Natural killer cell (primary cell): ENCODE measurements around the gene KCTD4. TPM values are rescaled to one million over a fixed set of nuclear protein-coding genes. Genes with fewer than 3 reads are reported as not detected.

Experiments used
- ATAC-seq, 3 donors: fragments of 150-1000 bp in 2 of 3; fragments of 200-7000 bp in 1 of 3; cut with Tn5 transposase; 1 replicate in 1 of 3; 2 replicates in 2 of 3; pipeline ENCODE4 v1.10.0; 2021; ENCODE audit warnings: mild to moderate bottlenecking in 2 of 3, moderate library complexity in 2 of 3
- DNase-seq, 2 donors: peaks; one replicate each; pipeline versions ENCODE4 v3.0.0 to v3.0.0-alpha.2; 2013 to 2021; ENCODE audit warnings: mixed read lengths in 1 of 2
- H3K27ac ChIP-seq: one replicate; pipeline ENCODE4 v1.5.1; 2013; ENCODE audit warnings: mild to moderate bottlenecking, low read length
- H3K27me3 ChIP-seq: one replicate; pipeline ENCODE4 v1.6.1; 2013; ENCODE audit warnings: low read length; ENCODE audit not compliant: control insufficient read depth, insufficient read depth
- H3K36me3 ChIP-seq: one replicate; pipeline ENCODE4 v1.6.1; 2013; ENCODE audit warnings: low read length; ENCODE audit not compliant: control insufficient read depth, insufficient read depth
- H3K4me1 ChIP-seq: one replicate; pipeline ENCODE4 v1.6.1; 2013; ENCODE audit warnings: low read length; ENCODE audit not compliant: control insufficient read depth, insufficient read depth
- H3K4me3 ChIP-seq: one replicate; pipeline ENCODE4 v1.5.1; 2013; ENCODE audit warnings: low read length
- H3K9me3 ChIP-seq: one replicate; pipeline ENCODE4 v1.6.1; 2013; ENCODE audit warnings: low read length; ENCODE audit not compliant: control insufficient read depth, insufficient read depth
- H3K27ac Mint-ChIP-seq, 2 donors: one replicate each; pipeline ENCODE4 v1.8.0; 2022; ENCODE audit warnings: mild to moderate bottlenecking in 2 of 2, mixed read lengths in 2 of 2, moderate library complexity in 1 of 2
- H3K27me3 Mint-ChIP-seq, 2 donors: one replicate each; pipeline ENCODE4 v1.8.0; 2022; ENCODE audit warnings: low read depth in 2 of 2, mixed read lengths in 2 of 2
- H3K36me3 Mint-ChIP-seq: one replicate; pipeline ENCODE4 v1.8.0; 2022; ENCODE audit warnings: mixed read lengths
- H3K4me1 Mint-ChIP-seq, 2 donors: one replicate each; pipeline ENCODE4 v1.8.0; 2022; ENCODE audit warnings: mixed read lengths in 2 of 2
- H3K4me3 Mint-ChIP-seq: one replicate; pipeline ENCODE4 v1.8.0; 2022; ENCODE audit warnings: mild to moderate bottlenecking, moderate library complexity, mixed read lengths
- H3K9me3 Mint-ChIP-seq, 2 donors: one replicate each; pipeline ENCODE4 v1.8.0; 2022; ENCODE audit warnings: mixed read lengths in 2 of 2
- WGBS: methylation state at CpG from one replicate; pipeline ENCODE4 v1.1.7; 2013; ENCODE audit warnings: missing lambda C conversion rate; ENCODE audit not compliant: insufficient coverage; 5-methylcytosine and 5-hydroxymethylcytosine counted together
- intact Hi-C: fragments of 100-400 bp; cut with micrococcal nuclease; formaldehyde crosslinking; loops from one replicate; pipeline ENCODE4 v1.14.2; 2022
- total RNA-seq, 4 donors: library from RNA; stranded (reverse); fragments of 120-200 nt in 1 of 4; gene quantifications; one replicate each; pipeline versions ENCODE4 v1.2.3 to v1.2.4, GENCODE V29; 2013 to 2022
- TF ChIP-seq, protein P1 (sequence below): fragments of 200-600 bp; IDR thresholded peaks from one replicate; pipeline ENCODE4 v1.8.0; 2022; ENCODE audit warnings: antibody characterized with exemption

The KCTD4 gene
- total RNA-seq, 3 donors from 2014 or later (not counting 1 experiment from before 2014, with no cell fraction given), result not detected

- Histone ChIP-seq H3K4me3 (no peak overlapping the region), H3K9me3 (no peaks in the 10 kb centered on the region), H3K36me3 (no peaks in the 10 kb centered on the region), H3K27me3 (no peaks in the 10 kb centered on the region), H3K27ac (no peak overlapping the region), H3K4me1 (peaks cover 12% of the 10 kb centered on the region)
- no peaks in the 10 kb centered on the region for H3K27me3 Mint-ChIP-seq
- no peak overlapping the region for H3K27ac Mint-ChIP-seq
- H3K9me3 Mint-ChIP-seq, result no peaks in the 10 kb centered on the region
- intact Hi-C loops, result no loop called here
- no peaks in the 10 kb centered on the region for H3K36me3 Mint-ChIP-seq
- 88% methylated on average over 1 of the region's 3 CpGs for WGBS
- ATAC-seq (no peak), DNase-seq (no peak)
- no peak overlapping the region for H3K4me3 Mint-ChIP-seq
- peaks cover 43 to 44% of the 10 kb centered on the region in 2 donors for H3K4me1 Mint-ChIP-seq
- TF ChIP-seq, protein P1, sequence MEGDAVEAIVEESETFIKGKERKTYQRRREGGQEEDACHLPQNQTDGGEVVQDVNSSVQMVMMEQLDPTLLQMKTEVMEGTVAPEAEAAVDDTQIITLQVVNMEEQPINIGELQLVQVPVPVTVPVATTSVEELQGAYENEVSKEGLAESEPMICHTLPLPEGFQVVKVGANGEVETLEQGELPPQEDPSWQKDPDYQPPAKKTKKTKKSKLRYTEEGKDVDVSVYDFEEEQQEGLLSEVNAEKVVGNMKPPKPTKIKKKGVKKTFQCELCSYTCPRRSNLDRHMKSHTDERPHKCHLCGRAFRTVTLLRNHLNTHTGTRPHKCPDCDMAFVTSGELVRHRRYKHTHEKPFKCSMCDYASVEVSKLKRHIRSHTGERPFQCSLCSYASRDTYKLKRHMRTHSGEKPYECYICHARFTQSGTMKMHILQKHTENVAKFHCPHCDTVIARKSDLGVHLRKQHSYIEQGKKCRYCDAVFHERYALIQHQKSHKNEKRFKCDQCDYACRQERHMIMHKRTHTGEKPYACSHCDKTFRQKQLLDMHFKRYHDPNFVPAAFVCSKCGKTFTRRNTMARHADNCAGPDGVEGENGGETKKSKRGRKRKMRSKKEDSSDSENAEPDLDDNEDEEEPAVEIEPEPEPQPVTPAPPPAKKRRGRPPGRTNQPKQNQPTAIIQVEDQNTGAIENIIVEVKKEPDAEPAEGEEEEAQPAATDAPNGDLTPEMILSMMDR, result no peak
These were observed 20.5 kb downstream of the KCTD4 start for GRCh38 chr13:45180303-45180702.

DNA sequence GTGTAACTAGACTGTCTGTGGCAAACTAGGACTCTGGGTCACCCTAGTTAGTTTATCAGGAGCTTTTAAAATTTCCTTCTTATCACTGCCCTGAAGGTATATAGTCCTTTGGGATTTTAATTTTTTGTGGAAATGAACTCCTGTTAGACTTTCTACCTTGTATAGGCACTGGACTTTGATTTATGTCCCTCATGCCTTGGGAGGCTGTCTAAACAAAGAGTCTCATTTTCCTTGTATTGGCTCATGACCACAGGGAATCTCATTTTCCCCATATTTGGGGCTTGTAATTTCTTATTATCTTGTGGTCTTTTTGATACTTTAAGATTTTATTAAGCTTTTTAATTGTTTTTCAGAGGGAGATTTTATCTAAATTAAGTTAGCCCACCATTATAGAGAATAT, 21.4 kb downstream of the KCTD4 start:
- DNase-seq (no peak), ATAC-seq (no peak)
- no peaks in the 10 kb centered on the region for H3K27me3 Mint-ChIP-seq
- no peaks in the 10 kb centered on the region for H3K9me3 Mint-ChIP-seq
- Histone ChIP-seq H3K4me3 (no peak overlapping the region), H3K27me3 (no peaks in the 10 kb centered on the region), H3K4me1 (peaks cover 7% of the 10 kb centered on the region), H3K36me3 (no peaks in the 10 kb centered on the region), H3K27ac (no peak overlapping the region), H3K9me3 (no peaks in the 10 kb centered on the region)
- TF ChIP-seq, protein P1, result no peak
- H3K36me3 Mint-ChIP-seq, result no peaks in the 10 kb centered on the region
- no peak overlapping the region for H3K4me3 Mint-ChIP-seq
- peaks cover 41 to 43% of the 10 kb centered on the region in 2 donors for H3K4me1 Mint-ChIP-seq
- intact Hi-C loops, result no loop called here
- H3K27ac Mint-ChIP-seq, result no peak overlapping the region

- intact Hi-C loops, result no loop called here
- Mint-ChIP-seq H3K27ac (no peak overlapping the region), H3K36me3 (no peaks in the 10 kb centered on the region), H3K9me3 (no peaks in the 10 kb centered on the region), H3K4me3 (no peak overlapping the region), H3K4me1 (peaks cover 35 to 38% of the 10 kb centered on the region in 2 donors), H3K27me3 (no peaks in the 10 kb centered on the region)
- no peaks in the 10 kb centered on the region for H3K9me3 ChIP-seq
- H3K27me3 ChIP-seq, result no peaks in the 10 kb centered on the region
- TF ChIP-seq, protein P1, result no peak
- WGBS, result 68% methylated on average over 2 of the region's 3 CpGs
- H3K4me3 ChIP-seq, result no peak overlapping the region
- H3K4me1 ChIP-seq, result no peaks in the 10 kb centered on the region
- H3K27ac ChIP-seq, result no peak overlapping the region
- DNase-seq (no peak), ATAC-seq (no peak)
- no peaks in the 10 kb centered on the region for H3K36me3 ChIP-seq
These were observed 22.3 kb downstream of the KCTD4 start for GRCh38 chr13:45178349-45179162.

- no peaks in the 10 kb centered on the region for H3K9me3 ChIP-seq
- peak overlapping the region in 1 of 2 donors; percentile 64 for H3K27ac Mint-ChIP-seq
- no peak overlapping the region for H3K4me3 Mint-ChIP-seq
- H3K4me3 ChIP-seq, result no peak overlapping the region
- H3K36me3 ChIP-seq, result no peaks in the 10 kb centered on the region
- no peaks in the 10 kb centered on the region for H3K4me1 ChIP-seq
- no peaks in the 10 kb centered on the region for H3K9me3 Mint-ChIP-seq
- no peak overlapping the region for H3K27ac ChIP-seq
- TF ChIP-seq, protein P1, result no peak
- ATAC-seq, result no peak
- H3K27me3 Mint-ChIP-seq, result no peaks in the 10 kb centered on the region
- H3K4me1 Mint-ChIP-seq, result peaks cover 33 to 44% of the 10 kb centered on the region in 2 donors
- no peaks in the 10 kb centered on the region for H3K36me3 Mint-ChIP-seq
- intact Hi-C loops, result no loop called here
- DNase-seq, result no peak
- H3K27me3 ChIP-seq, result no peaks in the 10 kb centered on the region
These were observed 26.4 kb downstream of the KCTD4 start for GRCh38 chr13:45174478-45174877.
